AG04449 (cell line): ENCODE data around the gene ADD3.
A peak's percentile ranks its signal among the peaks of the same experiment; 100 is the strongest.

Source experiments
- CTCF ChIA-PET: fragments of 350-600 bp; formaldehyde crosslinking; extraction: SDS; loops from one replicate; lab custom pipeline; 2021; ENCODE audit warnings: antibody characterized with exemption; lab: Yijun Ruan, JAX
- POLR2A ChIA-PET: fragments of 400-600, 350-600 bp; formaldehyde crosslinking; extraction: SDS; loops from one replicate; lab custom pipeline; 2020; ENCODE audit warnings: antibody characterized with exemption, inconsistent platforms; lab: Yijun Ruan, JAX
- DNase-seq: peaks from one replicate; pipeline ENCODE4 v3.0.0-alpha.2; 2010; ENCODE audit warnings: low read depth, low spot score
- H3K4me3 ChIP-seq: 2 replicates; pipeline ENCODE4 v1.5.1; 2011; ENCODE audit warnings: low read depth, mild to moderate bottlenecking, control low read depth, low read length
- TF ChIP-seq, protein P1 (sequence below): IDR thresholded peaks from one replicate; pipeline ENCODE4 v1.5.1; 2011; ENCODE audit warnings: mild to moderate bottlenecking, moderate library complexity, low read length, control low read depth, inconsistent platforms; ENCODE audit not compliant: insufficient read depth; ENCODE audit errors: missing control alignments

ADD3 gene

DNA sequence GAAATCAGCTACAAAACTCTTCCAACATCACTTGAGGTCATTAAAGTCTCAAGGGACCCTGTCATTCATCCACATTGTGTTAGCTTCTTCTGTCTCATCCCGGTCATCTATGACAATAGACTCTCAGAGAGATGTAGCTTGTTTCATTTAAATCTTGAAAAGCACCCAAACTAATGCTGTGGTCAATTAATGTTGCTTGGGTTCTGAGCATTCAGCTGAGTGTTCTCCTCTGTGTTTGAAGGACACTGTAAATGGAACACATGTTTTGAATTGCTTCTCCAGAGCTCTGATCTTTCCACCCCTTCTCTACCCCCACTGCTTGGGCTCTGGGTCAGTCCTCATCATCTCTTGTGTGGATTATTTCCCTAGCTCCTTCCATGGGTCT lies 19.6 kb upstream of the ADD3 start:
- no peak for DNase-seq
- no peak overlapping the region for H3K4me3 ChIP-seq
- TF ChIP-seq, protein P1, sequence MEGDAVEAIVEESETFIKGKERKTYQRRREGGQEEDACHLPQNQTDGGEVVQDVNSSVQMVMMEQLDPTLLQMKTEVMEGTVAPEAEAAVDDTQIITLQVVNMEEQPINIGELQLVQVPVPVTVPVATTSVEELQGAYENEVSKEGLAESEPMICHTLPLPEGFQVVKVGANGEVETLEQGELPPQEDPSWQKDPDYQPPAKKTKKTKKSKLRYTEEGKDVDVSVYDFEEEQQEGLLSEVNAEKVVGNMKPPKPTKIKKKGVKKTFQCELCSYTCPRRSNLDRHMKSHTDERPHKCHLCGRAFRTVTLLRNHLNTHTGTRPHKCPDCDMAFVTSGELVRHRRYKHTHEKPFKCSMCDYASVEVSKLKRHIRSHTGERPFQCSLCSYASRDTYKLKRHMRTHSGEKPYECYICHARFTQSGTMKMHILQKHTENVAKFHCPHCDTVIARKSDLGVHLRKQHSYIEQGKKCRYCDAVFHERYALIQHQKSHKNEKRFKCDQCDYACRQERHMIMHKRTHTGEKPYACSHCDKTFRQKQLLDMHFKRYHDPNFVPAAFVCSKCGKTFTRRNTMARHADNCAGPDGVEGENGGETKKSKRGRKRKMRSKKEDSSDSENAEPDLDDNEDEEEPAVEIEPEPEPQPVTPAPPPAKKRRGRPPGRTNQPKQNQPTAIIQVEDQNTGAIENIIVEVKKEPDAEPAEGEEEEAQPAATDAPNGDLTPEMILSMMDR, result no peak
- CTCF ChIA-PET, result interaction anchor here (0.8 to 9.0 kb wide), 8 partner anchors 11 to 104 kb away, joined by 3 to 113 read pairs (median 4); no protein-coding TSS in a partner anchor
- POLR2A ChIA-PET, result interaction anchor here (0.5 to 2.6 kb wide), 5 partner anchors 10 to 48 kb away, joined by 3 to 12 read pairs (median 4); partner anchors contain the start of gene ADD3

DNA sequence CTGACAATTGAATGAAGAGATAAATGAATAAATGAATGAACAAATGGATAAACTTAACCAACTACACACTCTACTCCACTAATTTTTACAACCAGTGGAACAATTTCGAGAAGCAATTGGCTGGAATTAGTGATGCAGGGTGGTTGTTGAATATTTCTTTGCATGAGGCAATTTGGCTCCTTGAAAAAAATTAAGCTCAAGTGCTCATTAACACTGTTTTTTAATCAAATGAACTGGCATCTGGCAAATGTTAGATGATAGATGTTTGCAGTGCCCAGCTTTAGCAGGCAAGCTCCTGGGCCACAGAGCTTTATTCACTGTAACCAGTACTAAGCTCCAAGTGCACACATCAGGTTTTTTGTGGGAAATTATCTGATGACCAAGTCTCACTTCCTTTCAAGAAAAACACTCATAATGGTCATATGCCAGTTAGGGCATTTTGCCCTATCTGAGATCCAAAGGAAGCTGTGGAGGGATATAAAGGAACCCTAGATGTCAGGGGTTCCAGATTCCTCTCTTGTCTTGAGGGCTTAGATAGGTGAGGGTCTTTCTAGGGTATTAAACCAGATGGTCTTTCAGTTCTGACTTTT lies 16.4 kb upstream of the ADD3 start:
- TF ChIP-seq, protein P1, result no peak
- H3K4me3 ChIP-seq, result no peak overlapping the region
- ChIA-PET POLR2A (interaction anchor here (0.6 kb wide), 1 partner anchor 18 kb away, joined by 3 read pairs; no protein-coding TSS in a partner anchor), CTCF (interaction anchor here (0.6 to 9.0 kb wide), 11 partner anchors 9 to 146 kb away, joined by 3 to 113 read pairs (median 4); no protein-coding TSS in a partner anchor)
- DNase-seq, result no peak

DNA sequence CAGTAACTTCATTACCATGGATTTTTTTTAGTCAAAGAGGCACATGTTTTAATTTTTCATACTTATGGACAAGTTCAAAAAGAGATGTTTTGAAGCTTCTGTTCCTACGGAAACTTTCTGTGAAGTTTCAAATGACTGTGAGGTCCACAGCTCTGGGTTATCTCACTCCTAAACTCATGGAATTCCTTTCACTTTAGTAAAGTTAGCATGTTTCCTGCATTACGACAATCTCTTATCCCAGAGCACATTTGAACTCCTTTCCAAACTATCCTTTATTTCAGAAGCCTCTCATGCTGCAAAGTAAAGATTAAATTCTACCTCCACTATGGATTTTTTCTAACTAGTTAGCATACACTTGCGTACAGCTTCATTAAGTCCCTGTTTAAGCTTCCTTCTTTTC lies 15.3 kb upstream of the ADD3 start:
- H3K4me3 ChIP-seq, result no peak overlapping the region
- TF ChIP-seq, protein P1, result no peak
- ChIA-PET POLR2A (no interaction called here), CTCF (interaction anchor here (1.3 to 9.0 kb wide), 5 partner anchors 15 to 108 kb away, joined by 4 to 113 read pairs (median 5); no protein-coding TSS in a partner anchor)
- peak; percentile 41 for DNase-seq

DNA sequence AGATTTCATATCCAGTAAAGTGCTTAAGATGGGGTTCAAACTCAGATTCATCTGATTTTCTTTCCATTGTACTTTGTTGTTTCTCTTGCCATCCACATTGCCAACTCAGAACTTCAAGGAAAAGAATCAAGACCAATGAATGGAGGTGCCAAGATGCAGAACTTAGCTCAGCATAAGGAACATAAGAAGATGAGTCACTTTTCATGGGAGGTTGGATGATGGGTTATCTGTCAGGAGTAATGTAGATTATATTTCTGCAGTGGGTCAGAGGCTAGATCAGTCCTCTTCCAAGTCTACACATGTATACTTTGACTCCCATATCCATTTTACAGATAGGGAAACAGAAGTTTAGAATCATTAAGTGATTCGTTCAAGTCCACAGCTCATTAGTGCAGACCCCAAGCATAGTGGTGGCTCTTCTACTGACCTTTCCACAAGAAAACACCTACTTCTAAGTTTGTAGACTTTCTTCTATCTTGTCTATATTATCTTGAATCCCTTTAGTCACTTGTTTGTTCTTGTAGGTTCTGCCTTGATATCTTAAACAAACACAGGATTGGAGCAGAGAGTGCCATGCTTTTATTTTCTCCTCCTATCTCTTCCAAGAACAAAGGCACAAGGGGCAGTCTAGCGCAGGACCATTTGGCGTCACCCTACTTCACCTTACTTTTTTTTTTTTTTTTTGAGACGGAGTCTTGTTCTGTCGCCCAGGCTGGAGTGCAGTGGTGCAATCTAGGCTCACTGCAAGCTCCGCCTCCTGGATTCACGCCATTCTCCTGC lies 14.0 kb upstream of the ADD3 start:
- CTCF ChIA-PET, result interaction anchor here (9.0 kb wide), 1 partner anchor 17 kb away, joined by 113 read pairs; no protein-coding TSS in a partner anchor
- POLR2A ChIA-PET, result no interaction called here
- no peak for DNase-seq
- TF ChIP-seq, protein P1, result no peak
- H3K4me3 ChIP-seq, result no peak overlapping the region

DNA sequence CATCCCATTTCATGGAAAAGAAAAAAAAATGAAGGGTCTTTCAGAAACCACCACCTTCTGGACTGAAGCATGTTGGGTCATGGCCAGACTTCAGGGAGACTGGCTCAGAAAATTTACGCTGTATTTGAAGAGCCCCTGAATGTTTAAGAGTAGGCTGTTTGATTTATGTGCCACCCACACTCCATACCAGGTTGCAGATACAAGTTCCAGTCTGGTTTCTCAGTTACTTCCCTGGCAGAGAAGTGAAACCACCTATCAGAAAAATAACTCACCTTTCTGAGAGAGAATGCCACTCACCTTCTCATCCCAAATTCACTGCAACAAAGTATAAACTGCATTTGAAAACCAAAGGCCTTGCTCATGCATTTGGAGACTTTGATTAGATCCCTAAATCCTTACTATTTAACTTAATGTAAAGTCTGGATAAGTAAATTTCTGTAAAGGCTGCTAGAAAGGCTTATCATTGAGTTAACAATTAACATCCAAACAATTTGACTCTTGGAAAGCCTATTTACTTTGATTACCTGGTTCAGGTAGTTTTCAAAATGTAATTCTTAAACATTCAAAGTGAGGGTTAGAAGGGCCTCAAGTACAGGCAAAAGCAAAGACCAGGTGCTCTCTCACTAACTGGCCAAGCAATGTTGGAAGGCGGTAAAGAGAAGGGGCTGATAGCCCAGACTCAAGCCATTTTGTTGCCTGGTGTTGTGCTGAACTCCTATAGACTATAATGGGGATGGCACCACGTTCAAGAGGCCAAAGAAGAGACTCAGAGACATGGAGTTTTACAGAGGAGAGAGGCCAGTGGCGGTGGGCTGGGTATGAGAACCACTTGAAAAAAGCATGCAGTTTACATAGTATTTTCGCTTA lies 12.8 kb upstream of the ADD3 start:
- ChIA-PET POLR2A (no interaction called here), CTCF (no interaction called here)
- DNase-seq, result no peak
- no peak overlapping the region for H3K4me3 ChIP-seq
- TF ChIP-seq, protein P1, result no peak

DNA sequence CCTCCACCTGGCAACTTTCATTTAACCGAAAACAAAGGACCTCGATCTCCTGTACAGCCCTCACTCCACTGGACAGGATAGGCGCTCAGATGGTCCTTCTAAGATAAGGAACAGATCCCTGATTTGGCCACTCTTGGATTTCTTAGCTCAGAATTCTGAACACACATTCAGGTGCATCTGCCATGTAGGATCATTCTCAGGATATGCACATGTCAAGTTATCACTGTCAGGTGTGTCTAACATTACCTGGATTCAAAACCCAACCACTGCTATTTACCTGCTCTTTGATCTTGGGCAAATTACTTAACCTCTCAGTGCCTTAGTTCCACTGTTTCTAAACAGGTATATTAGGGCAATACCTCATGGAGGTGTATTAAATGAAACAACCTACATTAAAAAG lies 12.2 kb upstream of the ADD3 start:
- ChIA-PET CTCF (no interaction called here), POLR2A (no interaction called here)
- no peak overlapping the region for H3K4me3 ChIP-seq
- TF ChIP-seq, protein P1, result no peak
- no peak for DNase-seq
